Measurements from ENCODE around the gene ARF5.

Gene ARF5

DNA sequence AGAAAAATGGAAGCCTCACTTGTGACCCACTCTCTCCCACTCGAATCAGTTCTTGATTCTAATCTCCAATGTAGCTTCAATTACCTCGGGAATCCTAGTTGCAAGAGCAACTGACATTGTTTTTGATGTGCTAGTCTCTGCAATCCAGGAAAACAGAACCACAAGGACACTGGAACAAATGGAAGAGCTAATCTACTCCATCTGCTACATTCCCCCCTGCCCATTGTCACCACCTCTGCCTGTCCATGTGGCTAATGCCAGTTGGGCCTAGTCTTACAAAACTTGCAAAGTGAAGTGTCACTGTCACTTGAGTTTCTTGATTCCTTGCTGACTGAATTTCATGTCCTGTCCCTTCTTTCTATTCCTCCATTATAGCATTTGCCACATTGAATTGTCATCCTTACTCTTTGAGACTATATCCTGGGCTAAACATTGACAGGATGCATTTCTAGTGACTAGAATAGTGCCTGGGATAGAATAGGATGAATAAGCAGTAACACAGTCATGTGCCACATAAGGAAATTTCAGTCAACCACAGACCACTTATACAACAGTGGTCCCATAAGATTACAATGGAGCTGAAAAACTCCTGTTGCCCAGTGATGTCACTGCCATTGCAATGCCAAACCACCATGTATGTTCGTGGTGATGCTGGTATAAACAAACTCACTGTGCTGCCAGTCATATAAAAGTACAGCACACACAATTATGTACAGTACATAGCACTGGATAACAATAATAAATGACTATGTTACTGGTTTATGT, 16.3 kb upstream of the ARF5 start:
- Histone ChIP-seq H4K20me1 (ENCODE audit: insufficient read depth, low read length) (no peaks in the 10 kb centered on the region), H3K36me3 (replicated peaks; ENCODE audit: insufficient read depth, low read length) (no peaks in the 10 kb centered on the region), H3K9me3 (replicated peaks; ENCODE audit: insufficient read depth, low read length) (no peaks in the 10 kb centered on the region), H3F3A (ENCODE audit: insufficient read depth, low read length) (no peaks in the 10 kb centered on the region), H2AFZ (ENCODE audit: low read length) (no peak overlapping the region), H3K9ac (ENCODE audit: low read length) (no peak overlapping the region), H3K9me2 (replicated peaks; ENCODE audit: insufficient read depth, low read length) (no peaks in the 10 kb centered on the region), H3K4me2 (ENCODE audit: low read depth, low read length) (no peak overlapping the region), H3K4me3 (ENCODE audit: low read length) (no peak overlapping the region), H3K79me2 (ENCODE audit: low read length) (no peaks in the 10 kb centered on the region), H3K27ac (ENCODE audit: low read length) (no peak overlapping the region), H3K27me3 (replicated peaks; ENCODE audit: insufficient read depth, low read length) (no peaks in the 10 kb centered on the region), H3K4me1 (ENCODE audit: low read length) (no peaks in the 10 kb centered on the region)
- TF ChIP-seq EZH2phosphoT487 (IDR thresholded peaks at IDR 0.05; ENCODE audit: low read length): no peak
- no peak for TF ChIP-seq CTCF (IDR thresholded peaks at IDR 0.05; ENCODE audit: low read length)
- TF ChIP-seq EZH2 (optimal IDR thresholded peaks at IDR 0.05; ENCODE audit: low read depth, low read length): no peak
- no peak for DNase-seq

DNA sequence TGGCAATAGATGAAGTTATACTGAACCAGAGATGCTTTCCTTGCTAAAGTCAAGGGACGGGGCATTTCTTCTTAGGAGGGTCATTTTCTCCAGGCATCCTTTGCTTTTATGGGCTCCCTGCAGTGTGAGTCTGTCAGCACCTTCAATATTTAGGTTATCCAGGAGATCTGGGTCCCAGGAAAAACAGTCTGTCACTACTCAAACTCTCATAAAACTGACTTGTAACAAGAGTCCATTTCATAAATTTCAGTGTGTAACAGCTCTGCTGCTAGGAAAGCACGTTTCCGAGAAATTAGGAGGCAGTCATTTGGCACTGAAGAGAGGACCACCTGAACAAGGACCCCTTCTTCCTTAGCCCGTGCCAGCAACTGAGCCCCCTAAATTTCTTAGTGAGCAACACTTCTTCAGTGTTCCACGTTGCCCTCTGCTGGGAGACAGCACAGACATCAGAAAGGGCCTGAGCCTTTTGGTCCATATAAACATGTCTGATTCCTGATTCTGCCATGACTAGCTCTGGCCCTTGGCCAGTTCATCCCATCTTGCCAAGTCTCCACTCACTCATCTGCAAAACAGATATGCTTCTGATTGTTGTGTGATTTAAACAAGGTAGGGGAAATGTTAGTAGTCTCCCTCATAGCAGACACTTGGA, 10.1 kb upstream of the ARF5 start:
- no peaks in the 10 kb centered on the region for H4K20me1 ChIP-seq (ENCODE audit: insufficient read depth, low read length)
- H3K27ac ChIP-seq (ENCODE audit: low read length): no peak overlapping the region
- H3K9me2 ChIP-seq (replicated peaks; ENCODE audit: insufficient read depth, low read length): no peaks in the 10 kb centered on the region
- no peaks in the 10 kb centered on the region for H3K9me3 ChIP-seq (replicated peaks; ENCODE audit: insufficient read depth, low read length)
- H3K27me3 ChIP-seq (replicated peaks; ENCODE audit: insufficient read depth, low read length): no peaks in the 10 kb centered on the region
- TF ChIP-seq EZH2phosphoT487 (IDR thresholded peaks at IDR 0.05; ENCODE audit: low read length): no peak
- TF ChIP-seq CTCF (IDR thresholded peaks at IDR 0.05; ENCODE audit: low read length): peak; percentile 24
- TF ChIP-seq EZH2 (optimal IDR thresholded peaks at IDR 0.05; ENCODE audit: low read depth, low read length): no peak
- H3K36me3 ChIP-seq (replicated peaks; ENCODE audit: insufficient read depth, low read length): no peaks in the 10 kb centered on the region; the same call in 1 of the 2 replicates
- H3K9ac ChIP-seq (ENCODE audit: low read length): no peak overlapping the region
- no peak overlapping the region for H2AFZ ChIP-seq (ENCODE audit: low read length)
- no peak overlapping the region for H3K4me2 ChIP-seq (ENCODE audit: low read depth, low read length)
- no peaks in the 10 kb centered on the region for H3F3A ChIP-seq (ENCODE audit: insufficient read depth, low read length)
- no peak overlapping the region for H3K4me3 ChIP-seq (ENCODE audit: low read length)
- peaks cover 22% of the 10 kb centered on the region for H3K79me2 ChIP-seq (ENCODE audit: low read length)
- H3K4me1 ChIP-seq (ENCODE audit: low read length): no peaks in the 10 kb centered on the region
- no peak for DNase-seq

DNA sequence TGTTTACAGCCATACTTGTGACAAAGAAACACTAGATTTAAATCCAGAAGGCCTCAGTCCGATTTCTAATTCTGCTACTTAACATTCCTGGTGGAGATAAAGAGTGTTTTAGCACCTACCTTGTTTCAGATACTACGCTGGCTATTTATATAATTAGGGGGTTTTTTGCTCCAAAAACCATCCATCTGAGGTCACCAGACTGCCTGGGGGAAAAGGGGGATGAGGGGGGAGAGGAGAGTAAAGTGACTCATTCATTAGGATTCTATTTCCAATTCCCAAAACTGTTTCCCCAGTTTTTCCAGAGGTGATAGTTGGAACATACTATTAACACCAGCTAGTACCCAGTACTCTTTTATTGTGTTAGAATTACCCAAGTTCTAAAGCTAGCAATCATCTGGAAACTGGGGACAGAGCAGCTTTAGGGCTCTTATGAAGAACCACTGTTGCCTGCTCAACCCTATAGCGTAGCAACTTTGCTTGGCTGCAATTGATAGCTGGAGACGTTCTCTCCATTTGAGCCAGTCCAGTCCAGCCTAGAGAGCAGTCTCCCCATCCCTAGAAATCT, 9.4 kb upstream of the ARF5 start:
- H3K4me3 ChIP-seq (ENCODE audit: low read length): no peak overlapping the region
- no peak overlapping the region for H3K4me2 ChIP-seq (ENCODE audit: low read depth, low read length)
- no peak overlapping the region for H3K27ac ChIP-seq (ENCODE audit: low read length)
- H3K27me3 ChIP-seq (replicated peaks; ENCODE audit: insufficient read depth, low read length): no peaks in the 10 kb centered on the region
- no peaks in the 10 kb centered on the region for H4K20me1 ChIP-seq (ENCODE audit: insufficient read depth, low read length)
- no peaks in the 10 kb centered on the region; the same call in 1 of the 2 replicates for H3K36me3 ChIP-seq (replicated peaks; ENCODE audit: insufficient read depth, low read length)
- H2AFZ ChIP-seq (ENCODE audit: low read length): no peak overlapping the region
- peaks cover 28% of the 10 kb centered on the region for H3K79me2 ChIP-seq (ENCODE audit: low read length)
- no peaks in the 10 kb centered on the region for H3K9me3 ChIP-seq (replicated peaks; ENCODE audit: insufficient read depth, low read length)
- DNase-seq: no peak
- H3K9ac ChIP-seq (ENCODE audit: low read length): no peak overlapping the region
- peaks cover 3% of the 10 kb centered on the region; the same call in 1 of the 2 replicates for H3K4me1 ChIP-seq (ENCODE audit: low read length)
- TF ChIP-seq CTCF (IDR thresholded peaks at IDR 0.05; ENCODE audit: low read length) (no peak), EZH2phosphoT487 (IDR thresholded peaks at IDR 0.05; ENCODE audit: low read length) (no peak), EZH2 (optimal IDR thresholded peaks at IDR 0.05; ENCODE audit: low read depth, low read length) (no peak)
- no peaks in the 10 kb centered on the region for H3K9me2 ChIP-seq (replicated peaks; ENCODE audit: insufficient read depth, low read length)
- no peaks in the 10 kb centered on the region for H3F3A ChIP-seq (ENCODE audit: insufficient read depth, low read length)
